GM12874 (cell line): ENCODE data around the gene CNGB1.

Source experiments
- CTCF ChIP-seq: IDR thresholded peaks from 2 replicates; pipeline ENCODE4 v1.5.1; 2011; ENCODE audit warnings: low read depth, mild to moderate bottlenecking, control low read depth, low read length, moderate library complexity; ENCODE audit not compliant: insufficient read depth

CNGB1 gene

GRCh38 chr16:57882792-57883191, 88.1 kb downstream of the CNGB1 start:
- no peak for TF ChIP-seq CTCF

GRCh38 chr16:57882206-57882605, 88.7 kb downstream of the CNGB1 start:
- no peak for TF ChIP-seq CTCF

- no peak for TF ChIP-seq CTCF
Measured at GRCh38 chr16:57878586-57878985, 92.3 kb downstream of the CNGB1 start.

- TF ChIP-seq CTCF = no peak
Measured at GRCh38 chr16:57876210-57876609, 94.7 kb downstream of the CNGB1 start.

- TF ChIP-seq CTCF = no peak
Measured at GRCh38 chr16:57875347-57875746, 95.6 kb downstream of the CNGB1 start.

GRCh38 chr16:57873218-57873617, 97.7 kb downstream of the CNGB1 start:
- TF ChIP-seq CTCF = no peak

GRCh38 chr16:57871456-57871855, 99.5 kb downstream of the CNGB1 start:
- no peak for TF ChIP-seq CTCF

GRCh38 chr16:57870753-57871454, 100.0 kb downstream of the CNGB1 start:
- TF ChIP-seq CTCF = no peak
